HUDEP-2 (cell line): Measurements from ENCODE around the gene SARNP.

ENCODE experiments used
- DNase-seq, 76 experiments: peaks; one replicate each; lab custom pipeline; 2025; ENCODE audit not compliant: unreplicated experiment in 76 of 76; lab: John Stamatoyannopoulos, UW

The SARNP gene

DNA sequence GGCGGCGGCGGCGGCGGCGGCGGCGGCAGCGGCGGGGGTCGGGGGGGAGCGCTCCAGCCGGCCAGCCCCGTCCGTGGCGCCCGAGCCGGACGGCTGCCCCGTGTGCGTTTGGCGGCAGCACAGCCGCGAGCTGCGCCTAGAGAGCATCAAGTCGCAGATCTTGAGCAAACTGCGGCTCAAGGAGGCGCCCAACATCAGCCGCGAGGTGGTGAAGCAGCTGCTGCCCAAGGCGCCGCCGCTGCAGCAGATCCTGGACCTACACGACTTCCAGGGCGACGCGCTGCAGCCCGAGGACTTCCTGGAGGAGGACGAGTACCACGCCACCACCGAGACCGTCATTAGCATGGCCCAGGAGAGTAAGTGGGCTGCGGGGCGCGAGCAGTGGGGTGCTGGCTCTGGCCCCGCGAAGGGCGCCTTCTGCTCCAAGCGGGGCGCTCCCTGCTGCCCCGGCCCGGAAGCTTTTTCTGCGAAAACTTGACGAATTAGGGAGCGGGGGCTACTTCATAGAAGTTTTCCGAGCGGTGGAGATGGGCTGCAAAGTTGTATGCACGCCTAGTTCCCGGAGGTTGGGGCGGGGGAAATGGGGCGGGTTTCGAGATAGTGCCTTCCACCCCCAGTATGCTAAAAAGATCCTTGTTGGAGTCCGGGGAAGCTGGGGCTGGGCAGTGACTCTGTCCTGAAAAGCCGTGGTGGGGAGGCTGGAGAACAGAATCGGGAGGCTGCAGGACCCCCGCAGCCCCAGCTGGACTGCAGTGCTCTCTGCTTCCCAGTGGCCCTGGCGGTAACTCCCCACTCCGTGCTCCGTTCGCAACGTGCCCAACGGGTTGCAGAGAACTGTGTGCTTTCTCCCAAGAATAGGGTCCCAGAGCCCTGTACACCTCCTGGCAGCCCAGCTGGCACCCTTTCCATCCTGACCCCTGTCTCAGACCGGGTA lies 73.9 kb downstream of the SARNP start:
- DNase-seq, result peak in 45 of 76 experiments; percentile 1 to 49 (median 35)

DNA sequence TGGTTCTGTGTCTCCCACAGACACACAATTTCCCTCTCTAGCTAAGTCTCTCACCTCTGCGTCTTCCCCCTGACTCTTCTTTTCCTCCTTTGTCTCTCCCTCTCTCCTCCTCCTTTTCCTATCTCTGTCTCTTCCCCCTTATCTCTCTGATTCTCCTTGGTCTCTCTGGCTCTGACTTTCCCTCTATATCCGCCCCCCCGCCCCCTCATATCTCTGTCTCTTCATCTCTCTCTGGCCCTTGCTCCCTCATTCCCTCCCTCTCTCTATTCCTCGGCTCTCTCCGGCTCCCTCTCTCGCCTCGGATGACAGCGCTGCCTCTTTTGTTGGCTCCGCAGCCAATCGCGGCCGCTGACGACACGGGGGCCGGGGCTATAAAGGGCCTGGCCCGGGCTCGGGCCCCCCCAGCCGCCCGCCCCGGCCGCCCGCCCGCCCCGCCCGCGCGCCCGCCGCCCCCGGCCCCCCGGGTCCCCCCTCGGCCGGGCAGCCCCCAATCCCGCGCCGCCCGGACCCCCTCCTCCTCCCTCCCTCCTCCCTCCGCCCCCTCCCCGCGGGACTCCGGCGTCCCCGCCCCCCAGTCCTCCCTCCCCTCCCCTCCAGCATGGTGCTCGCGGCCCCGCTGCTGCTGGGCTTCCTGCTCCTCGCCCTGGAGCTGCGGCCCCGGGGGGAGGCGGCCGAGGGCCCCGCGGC lies 74.7 kb downstream of the SARNP start, which contains the start of gene GDF11:
GDF11 (plus strand) TSS at position 404 of the 687 bp plus-strand sequence; CDS start at position 599, 195 bp downstream.
- peak in 56 of 76 experiments; percentile 4 to 71 (median 41) for DNase-seq

DNA sequence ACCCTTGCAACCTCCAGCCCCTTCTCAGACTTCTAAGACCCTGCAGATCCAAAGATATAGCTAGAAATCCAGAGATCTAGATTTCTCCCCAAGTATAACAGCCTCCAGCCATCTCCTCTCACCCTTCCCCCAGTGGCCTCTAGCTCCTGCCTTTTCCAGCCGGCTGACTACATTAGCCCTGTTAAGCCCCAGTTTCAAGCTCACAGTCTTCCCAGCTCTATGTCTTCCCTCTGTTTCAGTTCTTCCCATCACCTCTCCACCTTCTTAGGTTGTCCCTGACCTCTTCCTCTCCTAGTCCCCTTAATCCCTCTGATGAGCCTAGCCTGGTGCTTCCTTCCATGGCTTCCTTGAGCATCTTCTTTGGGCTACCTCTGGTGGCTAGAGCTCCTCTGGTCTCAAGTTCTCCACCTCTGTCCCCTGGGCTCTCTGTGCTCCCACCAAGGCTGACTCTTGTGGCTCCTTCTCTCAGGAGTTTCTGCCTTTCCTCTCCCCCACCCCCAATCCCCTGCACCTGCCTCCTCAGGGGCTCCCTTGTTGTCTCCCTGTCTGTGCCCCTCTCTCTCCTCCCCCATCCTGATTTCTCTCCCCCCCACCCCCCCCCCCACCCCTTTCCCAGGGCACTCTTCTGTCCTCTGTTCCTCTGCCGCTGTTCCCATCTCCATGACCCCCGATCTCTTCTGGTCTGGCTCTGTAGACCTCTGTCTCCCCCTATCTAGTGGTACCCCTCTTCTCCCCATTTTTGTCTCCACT lies 75.4 kb downstream of the SARNP start:
- no peak for DNase-seq

DNA sequence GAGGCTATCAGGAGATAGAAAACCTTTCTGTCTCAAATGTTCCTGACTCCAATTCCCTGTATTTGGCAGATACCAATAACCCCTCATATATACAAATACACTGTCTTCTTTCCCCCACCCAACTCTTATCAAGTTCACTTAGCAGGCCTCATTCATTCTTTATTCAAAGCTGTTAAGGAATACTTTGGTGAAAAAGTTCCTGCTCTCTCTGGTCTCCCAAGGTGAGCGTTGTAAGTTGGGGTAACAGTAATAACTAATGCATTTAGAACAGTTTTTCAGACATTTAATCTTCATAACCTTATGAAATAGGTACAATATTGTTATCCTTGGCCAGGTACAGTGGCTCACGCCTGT lies 78.5 kb downstream of the SARNP start:
- no peak for DNase-seq

DNA sequence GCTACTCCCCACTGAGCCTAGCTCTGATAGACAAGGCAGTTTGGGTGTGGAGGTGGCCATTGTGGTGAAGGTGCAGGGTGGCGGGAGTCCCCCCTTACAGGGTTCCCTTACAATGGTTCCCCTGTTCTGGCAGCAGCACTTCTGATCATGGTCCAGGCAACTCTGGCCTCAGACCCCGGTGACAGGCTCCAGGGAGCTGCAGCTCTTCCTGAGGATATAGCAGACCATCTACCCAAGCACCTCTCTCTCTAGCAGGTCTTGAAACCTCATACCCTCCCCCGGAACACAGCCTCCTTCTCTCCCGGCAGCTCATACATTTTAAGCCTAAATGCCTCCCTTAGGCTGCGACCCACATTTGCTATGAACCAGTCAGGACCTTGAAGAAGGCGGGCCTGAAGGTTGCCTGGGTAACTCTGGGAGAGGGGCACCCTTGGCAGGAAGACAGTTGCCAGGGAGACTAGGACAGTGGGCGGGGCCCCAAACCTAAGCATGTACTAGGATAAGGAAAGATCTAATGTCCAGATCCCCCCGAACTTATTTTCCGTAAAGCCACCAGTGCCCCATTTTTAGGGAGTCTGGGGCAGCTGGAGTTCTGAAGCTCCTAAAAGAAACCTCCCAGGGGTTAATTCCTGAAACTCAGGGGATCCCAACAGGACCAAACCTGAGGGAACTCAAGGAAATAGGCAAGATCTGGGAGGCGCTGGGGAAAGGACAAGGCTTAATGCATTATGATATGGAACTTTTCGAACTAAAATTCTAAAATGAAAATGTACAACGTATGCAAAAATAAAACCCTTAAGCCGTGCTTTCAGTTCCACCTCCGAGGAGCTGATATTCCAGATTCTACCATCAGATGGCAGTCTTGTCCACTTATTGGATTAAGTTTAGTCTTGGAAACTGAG lies 79.2 kb downstream of the SARNP start:
- DNase-seq, result peak in 75 of 76 experiments; percentile 32 to 91 (median 81)

DNA sequence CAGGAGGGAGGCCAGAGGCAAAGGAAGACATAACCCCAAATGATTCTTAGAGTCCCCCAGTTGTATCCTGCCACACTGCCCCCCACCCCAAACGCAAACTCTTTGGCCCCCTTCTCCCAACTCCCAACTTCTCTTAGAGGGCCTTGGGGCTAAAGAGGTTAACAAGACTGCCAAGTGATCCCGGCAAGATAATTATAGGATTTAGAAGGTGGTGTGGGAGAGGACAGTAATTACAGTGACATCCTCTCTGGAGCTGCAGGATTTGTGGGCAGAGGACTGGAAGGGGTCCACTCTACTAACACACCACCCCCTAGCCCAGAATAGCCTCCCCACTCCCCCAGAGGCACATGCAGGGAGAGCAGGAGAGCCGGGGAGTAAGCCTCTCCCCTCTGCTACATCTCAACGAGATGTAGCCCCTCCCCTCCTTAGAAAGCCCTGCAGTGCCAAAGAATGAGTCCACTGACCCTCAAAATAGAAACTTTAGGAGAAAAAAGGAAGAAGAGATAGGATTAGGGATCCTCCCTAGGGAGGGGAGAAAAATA lies 79.9 kb downstream of the SARNP start:
- DNase-seq, result peak in 8 of 76 experiments; percentile 8 to 52 (median 32)

DNA sequence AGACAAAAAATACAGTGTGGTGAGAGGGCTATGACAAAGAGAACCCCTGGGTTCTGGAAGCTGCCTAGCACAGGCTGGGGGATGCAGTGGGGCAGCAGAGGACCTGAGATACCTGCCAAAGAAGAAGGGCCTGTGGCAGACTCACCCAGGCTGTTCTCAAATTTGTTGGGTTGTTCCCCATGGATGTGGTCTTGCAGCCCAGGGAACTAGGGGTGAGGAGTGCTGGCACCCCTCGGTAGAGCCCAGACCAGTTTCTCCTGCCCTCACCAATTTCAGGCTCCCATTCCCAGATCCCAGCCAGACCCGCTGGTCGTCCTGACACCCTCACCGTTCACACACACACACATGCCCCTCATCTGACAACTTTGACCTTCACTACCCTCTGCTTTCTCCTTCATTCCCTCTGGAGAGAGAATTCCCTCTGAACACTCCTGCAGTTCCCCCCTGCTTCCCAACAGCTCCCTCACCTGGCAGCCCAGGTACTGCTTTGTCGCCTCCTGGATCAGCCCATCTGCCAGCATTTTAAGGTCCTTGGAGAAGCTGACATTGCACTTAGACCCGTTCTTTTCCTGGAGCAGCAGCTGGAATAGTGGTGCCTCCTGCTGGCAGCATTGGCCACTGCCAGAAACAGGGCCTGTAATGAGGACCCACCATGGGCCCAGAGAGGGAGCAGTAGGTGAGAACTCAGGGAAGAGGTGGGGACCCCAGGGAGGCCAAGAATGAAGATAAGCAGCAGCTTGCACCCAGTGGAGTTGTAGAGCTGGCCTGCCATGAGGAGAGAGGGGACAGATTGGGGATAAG lies 80.5 kb downstream of the SARNP start:
- DNase-seq, result peak in 65 of 76 experiments; percentile 8 to 82 (median 54)

DNA sequence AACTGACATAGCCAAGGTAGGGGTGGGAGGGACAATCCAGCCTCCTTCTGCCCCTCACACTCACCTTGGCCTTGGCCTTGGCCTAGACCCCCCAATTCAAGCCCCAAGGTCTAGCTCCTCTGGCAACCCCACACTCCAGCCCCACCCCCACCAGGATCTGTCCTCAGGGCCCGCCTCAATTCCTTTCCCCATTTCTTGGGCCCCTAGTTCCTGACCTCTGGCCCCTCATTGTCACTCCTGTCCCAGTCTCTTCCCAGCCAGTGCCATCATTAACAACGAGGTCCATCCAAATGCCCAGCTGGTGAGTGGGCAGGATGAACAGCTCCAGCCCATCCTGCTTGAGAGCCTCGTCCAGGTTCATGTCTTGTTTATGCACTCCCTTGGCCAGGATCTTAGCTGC lies 81.4 kb downstream of the SARNP start:
- DNase-seq, result no peak

DNA sequence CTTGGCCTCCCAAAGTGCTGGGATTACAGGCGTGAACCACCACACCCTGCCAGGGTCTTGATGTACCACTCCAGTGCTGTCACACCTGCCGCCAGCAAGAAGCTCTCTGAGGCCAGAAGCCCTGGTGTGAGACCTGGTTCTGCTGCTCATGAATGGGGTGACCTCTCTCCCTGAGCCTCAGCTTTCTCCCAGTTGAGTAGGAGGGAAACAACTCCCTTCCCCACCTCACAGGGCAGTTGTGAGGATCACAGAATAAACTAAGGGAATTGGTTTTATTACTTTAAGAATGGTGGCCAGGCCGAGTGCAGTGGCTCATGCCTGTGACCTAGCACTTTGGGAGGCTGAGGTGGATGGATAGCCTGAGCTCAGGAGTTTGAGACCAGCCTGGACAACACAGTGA lies 82.9 kb downstream of the SARNP start:
- DNase-seq, result no peak

DNA sequence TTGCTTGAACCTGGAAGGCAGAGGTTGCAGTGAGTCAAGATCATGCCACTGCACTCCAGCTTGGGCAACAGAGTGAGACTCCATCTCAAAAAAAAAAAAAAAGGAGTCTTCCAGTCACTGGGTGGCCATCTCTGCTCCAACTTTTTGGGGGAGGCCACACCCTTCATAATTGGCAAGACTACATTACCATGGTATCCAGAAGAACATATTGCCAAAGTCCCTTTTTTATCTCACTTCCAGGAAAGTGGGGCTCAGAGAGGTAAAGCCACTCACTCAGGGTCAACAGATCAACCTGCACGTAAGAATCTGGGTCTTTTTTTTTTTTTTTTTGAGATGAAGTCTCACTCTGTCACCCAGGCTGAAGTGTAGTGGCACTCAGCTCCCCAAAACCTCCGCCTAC lies 83.7 kb downstream of the SARNP start:
- DNase-seq, result peak in 2 of 76 experiments; percentile 3 to 15

DNA sequence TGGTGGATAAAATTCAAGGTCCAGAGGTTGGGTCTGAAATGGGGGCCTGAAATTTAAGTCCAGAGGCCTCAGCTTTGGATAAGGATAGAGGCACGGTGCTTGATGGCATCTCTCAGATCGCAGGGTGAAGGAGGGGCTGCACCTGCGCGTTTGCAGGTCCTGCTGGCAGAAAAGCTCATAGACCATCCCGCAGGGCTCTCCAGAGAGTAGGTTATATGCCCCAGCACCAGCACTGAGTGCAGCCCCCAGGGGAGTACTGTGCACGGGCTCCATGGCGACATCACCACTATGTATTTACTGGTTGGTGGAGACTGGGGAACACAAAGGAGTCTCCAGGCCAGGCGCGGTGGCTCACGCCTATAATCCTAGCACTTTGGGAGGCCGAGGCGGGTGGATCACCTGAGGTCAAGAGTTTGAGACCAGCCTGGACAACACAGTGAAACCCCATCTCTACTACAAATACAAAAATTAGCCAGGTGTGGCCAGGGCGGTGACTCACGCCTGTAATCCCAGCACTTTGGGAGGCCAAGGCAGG lies 84.4 kb downstream of the SARNP start:
- no peak for DNase-seq

DNA sequence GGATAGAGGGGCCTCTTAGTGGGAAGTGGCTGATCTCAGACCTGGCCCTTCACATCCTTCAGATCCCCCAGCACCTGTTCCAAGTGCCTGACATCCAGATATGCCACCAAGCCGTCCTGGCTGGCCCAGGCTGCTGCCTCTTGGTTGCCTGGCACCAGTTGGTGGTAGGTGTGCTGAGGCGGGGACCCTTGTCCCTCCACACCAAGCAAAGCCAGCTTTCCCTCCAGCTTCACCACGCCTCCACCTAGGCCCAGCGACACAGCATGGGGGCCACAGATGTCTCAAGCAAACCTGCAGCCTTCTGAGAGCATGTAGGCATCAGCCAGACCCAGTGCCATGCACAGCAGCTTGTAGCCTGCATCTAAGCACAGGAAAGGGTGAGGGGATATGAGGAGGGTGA lies 85.2 kb downstream of the SARNP start:
- no peak for DNase-seq

DNA sequence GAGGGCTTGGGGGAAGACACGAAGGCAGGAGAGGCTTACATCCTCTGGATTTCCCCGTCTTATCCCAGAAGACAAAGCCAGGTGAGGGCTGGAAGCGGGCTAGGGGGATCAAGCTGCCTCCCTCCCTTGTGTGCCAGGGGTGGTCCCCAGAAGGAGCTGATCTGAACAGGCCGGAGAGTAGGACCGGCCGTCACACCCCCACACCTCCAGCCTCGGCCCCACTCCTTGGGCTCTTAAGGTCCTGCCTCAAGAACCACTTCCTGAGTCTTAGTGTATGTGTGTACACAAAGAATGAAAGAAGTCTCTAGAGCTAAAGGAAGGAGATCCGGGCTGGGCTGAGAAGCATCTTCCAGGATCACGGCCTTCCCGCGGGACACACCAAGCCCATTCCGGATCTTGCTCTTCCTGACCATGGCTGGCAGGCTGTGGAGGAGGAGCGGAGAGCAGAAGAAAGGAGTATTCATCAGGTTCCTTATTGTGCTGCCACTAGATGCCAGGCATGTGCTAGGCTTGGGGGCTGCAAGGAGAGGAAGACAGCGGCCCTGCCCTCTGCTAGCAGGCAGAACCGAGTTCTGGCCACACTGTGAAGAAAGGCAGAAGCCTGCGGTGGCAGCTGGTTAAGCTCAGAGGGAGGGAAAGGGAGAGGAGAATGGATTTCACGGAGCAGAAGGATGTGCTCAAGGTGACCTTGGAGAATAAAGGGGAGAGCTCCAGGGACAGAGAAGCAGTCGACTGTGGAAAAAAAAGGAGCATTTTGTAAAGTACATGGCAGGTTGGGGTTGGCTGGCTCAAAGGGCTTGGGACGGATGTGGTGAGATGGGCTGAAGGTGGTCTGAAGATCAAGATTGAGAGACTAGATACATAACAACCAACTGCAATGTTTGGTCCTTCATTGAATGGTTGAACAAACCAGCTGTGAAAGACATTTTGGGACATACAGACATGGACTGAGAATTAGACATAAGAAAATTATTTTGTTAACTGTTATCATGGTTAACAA lies 87.4 kb downstream of the SARNP start:
- DNase-seq, result peak in 15 of 76 experiments; percentile 10 to 38 (median 21)

DNA sequence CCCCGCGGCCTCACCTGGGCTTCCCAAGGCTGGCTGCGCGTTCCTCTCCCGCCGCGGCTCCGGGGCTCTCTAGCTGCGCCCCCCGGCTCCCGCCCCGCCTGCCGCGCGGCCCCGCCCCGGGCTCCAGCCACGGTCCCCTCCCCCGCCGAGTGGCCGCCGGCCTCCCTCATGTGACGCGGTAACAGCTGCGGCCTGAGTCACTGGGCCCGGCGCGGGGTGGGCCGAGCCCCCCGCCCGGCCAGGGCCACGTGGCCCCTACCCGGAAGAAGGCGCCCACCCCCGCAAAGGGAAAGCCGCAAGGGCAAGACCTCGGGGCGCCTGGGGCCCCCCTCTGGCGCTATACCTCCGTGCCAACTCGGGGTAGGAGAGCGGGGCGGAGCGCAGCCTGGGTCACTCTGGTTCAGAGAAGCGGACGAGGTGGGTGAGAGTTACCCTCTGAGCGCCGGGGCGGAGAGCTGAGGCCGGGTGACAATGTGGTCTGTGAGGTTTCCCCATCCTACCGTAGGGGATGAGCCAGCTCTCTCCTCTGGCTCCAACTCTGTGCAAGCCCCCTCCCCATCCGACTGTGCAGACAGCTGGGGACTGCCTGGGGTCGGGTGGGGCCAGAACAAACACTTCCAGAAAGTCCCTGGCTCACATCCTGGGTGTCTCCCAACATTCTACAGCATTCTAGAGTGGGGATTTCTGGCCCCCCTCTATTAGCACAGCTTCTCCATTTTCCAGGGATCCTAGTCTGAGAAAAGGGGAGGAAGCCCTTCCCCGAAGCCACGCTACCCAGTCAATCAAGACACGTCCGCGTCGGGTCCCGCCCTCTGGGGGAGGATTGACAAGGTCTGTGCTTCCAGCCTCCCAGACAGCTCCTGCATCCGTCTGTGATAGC lies 88.3 kb downstream of the SARNP start, which contains the start of gene CD63:
CD63 (minus strand) TSS at position 71 of the 880 bp plus-strand sequence. CDS start 668 bp downstream, outside the sequence.
- peak in 75 of 76 experiments; percentile 10 to 87 (median 70) for DNase-seq

DNA sequence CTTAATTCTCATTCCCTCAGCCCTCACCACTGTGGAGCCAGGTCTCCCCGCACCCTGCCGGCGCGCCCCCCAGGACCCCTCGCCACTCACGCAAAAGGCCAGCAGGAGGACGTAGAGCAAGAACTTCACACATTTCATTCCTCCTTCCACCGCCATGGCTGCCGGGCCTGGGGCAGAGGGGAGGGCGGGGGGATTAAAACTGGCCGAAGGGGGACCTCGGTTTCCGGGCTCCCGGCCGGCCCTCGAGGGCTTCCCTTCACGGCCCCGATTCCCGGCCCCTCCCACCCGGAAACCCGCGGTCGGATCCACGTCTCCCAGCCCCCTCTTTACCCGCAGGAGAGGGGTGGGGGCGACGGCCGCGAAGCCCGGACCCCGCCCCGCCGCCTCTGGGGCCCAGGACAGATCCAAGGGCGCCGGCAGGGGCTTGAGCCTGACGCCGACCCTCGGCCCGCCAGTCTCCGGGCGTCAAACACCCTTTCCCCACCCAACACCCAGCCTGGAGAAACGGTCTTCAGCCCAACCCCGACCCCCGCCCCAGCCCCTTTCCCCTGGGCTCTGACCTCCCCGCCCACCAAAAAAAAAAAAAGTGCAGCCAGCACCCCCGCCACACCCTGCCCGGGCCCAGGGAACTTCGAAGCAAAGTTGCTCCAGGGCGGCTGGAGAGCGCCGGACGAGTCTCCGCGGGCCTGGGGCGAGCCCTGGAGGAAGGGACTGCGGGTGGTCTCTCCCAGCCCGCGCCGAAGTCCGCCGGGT lies 89.2 kb downstream of the SARNP start:
- peak in 10 of 76 experiments; percentile 17 to 65 (median 42) for DNase-seq
